Measurements from ENCODE around the gene TMIGD3. TPM values are rescaled to one million over a fixed set of nuclear protein-coding genes. Genes with fewer than 3 reads are reported as not detected.
A peak's percentile ranks its signal among the peaks of the same experiment; 100 is the strongest.

The TMIGD3 gene
- total RNA-seq, 6 experiments from 2014 or later = 2.4 to 9.7 (median 5.8) TPM

DNA sequence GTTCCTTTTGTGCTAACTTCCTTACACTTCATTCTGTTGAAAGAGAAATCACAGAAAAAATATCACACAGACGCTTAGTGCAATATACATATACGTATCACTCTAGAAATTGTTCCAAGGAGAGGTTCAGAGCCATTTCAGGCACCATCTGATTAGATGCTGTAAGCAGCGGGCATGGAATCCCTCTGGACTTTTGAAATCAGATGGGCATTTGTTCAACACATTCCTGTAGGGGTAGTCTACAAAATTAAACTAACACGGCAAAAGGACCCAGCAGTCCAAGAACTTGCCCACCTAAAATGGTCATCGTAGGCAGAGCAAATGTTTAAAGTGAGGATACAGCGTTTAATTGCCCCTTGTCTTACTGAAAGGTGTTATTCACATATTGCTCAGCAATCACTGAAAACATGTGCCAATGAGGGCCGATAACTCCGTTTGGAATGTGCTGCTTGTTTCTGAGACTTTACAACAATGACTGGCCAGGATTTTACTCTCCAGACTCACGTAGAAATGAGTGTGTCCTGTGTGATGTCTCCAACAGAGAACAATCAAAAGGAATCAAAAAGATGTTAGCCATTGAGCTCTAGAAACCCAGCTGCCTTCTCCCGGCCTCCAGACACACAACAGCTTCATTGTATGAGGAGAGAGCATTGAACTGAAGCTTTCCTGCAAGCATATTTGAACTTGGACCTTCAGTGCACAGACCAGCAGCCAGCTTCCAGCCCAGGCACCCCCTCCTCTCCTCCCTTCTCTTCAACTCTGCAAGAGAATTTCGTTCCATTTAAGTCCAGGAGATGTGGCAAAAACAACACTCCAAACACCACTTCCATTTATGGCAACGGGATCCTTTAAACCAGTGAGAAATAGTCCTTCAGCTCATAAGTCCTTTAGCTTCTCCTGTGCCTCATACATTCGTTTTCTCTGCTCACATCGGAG is 32.1 kb upstream of the TMIGD3 start:
- Histone ChIP-seq H3K27me3 (no peaks in the 10 kb centered on the region), H3K27ac (peak overlapping the region in 1 of 3 donors; percentile 56), H3K36me3 (no peaks in the 10 kb centered on the region), H3K4me1 (peaks cover 0 to 17% (median 7%) of the 10 kb centered on the region in 4 donors), H3K4me3 (peak overlapping the region in 1 of 3 donors; percentile 18), H3K9me3 (no peaks in the 10 kb centered on the region)
- ATAC-seq (peak; percentile 84 to 92 (median 88)), DNase-seq (peak in 2 of 3 donors; percentile 54 to 62)
- TF ChIP-seq, protein P1, sequence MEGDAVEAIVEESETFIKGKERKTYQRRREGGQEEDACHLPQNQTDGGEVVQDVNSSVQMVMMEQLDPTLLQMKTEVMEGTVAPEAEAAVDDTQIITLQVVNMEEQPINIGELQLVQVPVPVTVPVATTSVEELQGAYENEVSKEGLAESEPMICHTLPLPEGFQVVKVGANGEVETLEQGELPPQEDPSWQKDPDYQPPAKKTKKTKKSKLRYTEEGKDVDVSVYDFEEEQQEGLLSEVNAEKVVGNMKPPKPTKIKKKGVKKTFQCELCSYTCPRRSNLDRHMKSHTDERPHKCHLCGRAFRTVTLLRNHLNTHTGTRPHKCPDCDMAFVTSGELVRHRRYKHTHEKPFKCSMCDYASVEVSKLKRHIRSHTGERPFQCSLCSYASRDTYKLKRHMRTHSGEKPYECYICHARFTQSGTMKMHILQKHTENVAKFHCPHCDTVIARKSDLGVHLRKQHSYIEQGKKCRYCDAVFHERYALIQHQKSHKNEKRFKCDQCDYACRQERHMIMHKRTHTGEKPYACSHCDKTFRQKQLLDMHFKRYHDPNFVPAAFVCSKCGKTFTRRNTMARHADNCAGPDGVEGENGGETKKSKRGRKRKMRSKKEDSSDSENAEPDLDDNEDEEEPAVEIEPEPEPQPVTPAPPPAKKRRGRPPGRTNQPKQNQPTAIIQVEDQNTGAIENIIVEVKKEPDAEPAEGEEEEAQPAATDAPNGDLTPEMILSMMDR (IDR thresholded peaks at IDR 0.05) = no peak
- TF ChIP-seq POLR2A (IDR thresholded peaks at IDR 0.05) = no peak
- intact Hi-C loops (cut with DNase I) = no loop called here
- 27% methylated on average over 14 of the region's 14 CpGs for WGBS (ENCODE audit: insufficient coverage, low coverage, low lambda C conversion rate, missing lambda C conversion rate)

DNA sequence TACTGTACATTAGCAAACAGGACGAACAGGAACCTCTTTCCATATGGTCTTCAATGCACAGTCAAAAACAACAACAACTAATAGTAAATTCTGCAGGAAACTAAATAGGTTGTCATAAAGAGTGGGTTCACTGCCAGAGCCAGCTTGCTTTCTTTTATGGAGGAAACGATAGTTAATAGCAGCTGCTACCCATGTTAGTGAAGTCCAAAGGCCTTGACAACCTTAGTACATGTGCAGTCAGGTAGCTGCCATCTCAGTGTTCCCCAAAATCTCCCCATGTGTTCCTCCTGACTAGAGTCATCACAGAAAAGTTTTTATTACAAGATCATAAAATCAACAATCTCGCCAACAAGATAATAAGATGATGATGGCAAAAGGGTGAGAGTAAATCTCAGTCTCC is 16.6 kb upstream of the TMIGD3 start:
- no peak for ATAC-seq
- H3K36me3 ChIP-seq = no peaks in the 10 kb centered on the region

DNA sequence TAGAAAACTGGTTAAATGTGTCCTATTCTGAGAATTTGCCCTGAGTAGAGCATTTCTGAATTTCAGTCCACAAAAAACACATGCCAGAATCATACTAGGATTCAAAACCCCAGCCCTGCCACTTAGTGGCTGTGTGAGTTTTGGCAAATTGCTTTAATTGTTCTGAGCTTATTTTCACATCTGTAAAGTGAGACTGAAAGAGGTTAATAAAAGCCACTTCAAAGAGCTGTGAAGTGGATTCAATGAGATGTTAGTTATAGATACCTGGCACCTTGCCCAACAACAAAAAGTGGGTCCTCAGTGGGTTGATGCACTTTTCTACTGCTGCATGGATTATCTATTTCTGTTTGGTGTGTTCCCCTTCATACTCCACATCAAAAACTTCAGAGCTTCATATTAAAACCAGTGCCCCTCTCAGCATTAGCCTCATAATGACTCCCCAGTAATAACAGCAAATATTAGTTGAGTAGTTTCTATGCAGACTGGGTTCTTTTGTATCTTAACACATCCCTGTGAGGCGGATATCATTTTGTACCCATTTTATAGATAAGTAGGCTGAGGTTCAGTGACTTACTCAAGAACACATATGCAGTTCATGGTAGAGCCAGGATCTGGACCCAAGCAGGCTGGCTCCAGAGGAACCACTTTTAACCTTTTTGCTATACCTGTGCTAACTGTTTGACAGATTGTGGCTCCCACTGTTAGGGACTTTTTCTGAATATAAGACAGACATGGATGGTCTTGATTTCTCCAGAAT is 14.2 kb upstream of the TMIGD3 start:
- 100% methylated on average over 1 of the region's 1 CpG for WGBS (ENCODE audit: insufficient coverage, low coverage, low lambda C conversion rate, missing lambda C conversion rate)
- ATAC-seq = no peak
- intact Hi-C loops (cut with DNase I) = no loop called here

More for the DNA sequence above, 16.6 kb upstream of the TMIGD3 start:
- WGBS (ENCODE audit: insufficient coverage, low coverage, low lambda C conversion rate, missing lambda C conversion rate) = 96% methylated on average over 3 of the region's 3 CpGs
- DNase-seq = no peak
- no peaks in the 10 kb centered on the region for H3K27me3 ChIP-seq
- no peak overlapping the region for H3K4me3 ChIP-seq
- intact Hi-C loops (cut with DNase I) = no loop called here
- H3K4me1 ChIP-seq = no peaks in the 10 kb centered on the region
- no peaks in the 10 kb centered on the region for H3K9me3 ChIP-seq
- no peak overlapping the region for H3K27ac ChIP-seq
- no peak for TF ChIP-seq POLR2A (IDR thresholded peaks at IDR 0.05)
- TF ChIP-seq, protein P1 (IDR thresholded peaks at IDR 0.05) = no peak

DNA sequence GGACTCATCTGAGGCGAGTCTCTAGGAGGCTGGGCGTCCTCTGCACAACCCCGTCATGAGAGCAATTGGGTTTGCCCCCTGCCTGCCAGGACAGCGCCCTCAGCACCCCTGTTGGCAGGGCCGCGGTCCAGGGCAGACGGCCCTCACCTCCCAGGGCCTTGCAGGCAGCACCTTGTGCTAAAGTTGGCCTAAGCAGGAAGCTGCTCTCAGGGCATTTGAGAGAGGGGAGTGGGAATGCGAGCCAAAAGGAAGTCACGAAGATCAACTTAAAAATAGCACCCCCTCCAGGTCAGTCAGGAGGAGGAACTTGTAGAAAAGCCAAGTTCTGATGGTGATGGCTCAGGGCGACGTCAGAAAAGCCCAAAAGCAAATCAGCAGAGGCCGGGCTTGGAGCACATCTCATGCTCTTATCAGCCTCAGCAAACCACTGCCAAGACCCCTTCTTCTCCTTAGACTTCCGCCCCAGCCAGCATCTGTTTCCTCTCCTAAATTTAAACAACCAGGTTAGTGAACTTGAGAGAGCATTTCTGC is 12.6 kb upstream of the TMIGD3 start:
- Histone ChIP-seq H3K36me3 (no peaks in the 10 kb centered on the region), H3K4me1 (peaks cover 0 to 4% (median 0%) of the 10 kb centered on the region in 4 donors), H3K4me3 (peak overlapping the region in 2 of 3 donors; percentile 24 to 36), H3K27ac (peak overlapping the region; percentile 48 to 76 (median 62)), H3K9me3 (no peaks in the 10 kb centered on the region), H3K27me3 (no peaks in the 10 kb centered on the region)
- intact Hi-C loops (cut with DNase I) = no loop called here
- WGBS (ENCODE audit: insufficient coverage, low coverage, low lambda C conversion rate, missing lambda C conversion rate) = 61% methylated on average over 5 of the region's 13 CpGs
- no peak for TF ChIP-seq POLR2A (IDR thresholded peaks at IDR 0.05)
- TF ChIP-seq, protein P1 (IDR thresholded peaks at IDR 0.05) = peak in 3 of 4 donors; percentile 9 to 22 (median 13)
- DNase-seq = peak; percentile 42 to 59 (median 55)
- ATAC-seq = peak; percentile 61 to 75 (median 69)

More for the DNA sequence above, 14.2 kb upstream of the TMIGD3 start:
- no peaks in the 10 kb centered on the region for H3K27me3 ChIP-seq
- TF ChIP-seq, protein P1 (IDR thresholded peaks at IDR 0.05) = no peak
- TF ChIP-seq POLR2A (IDR thresholded peaks at IDR 0.05) = no peak
- no peak overlapping the region for H3K4me3 ChIP-seq
- no peaks in the 10 kb centered on the region for H3K36me3 ChIP-seq
- no peaks in the 10 kb centered on the region for H3K9me3 ChIP-seq
- DNase-seq = no peak
- H3K4me1 ChIP-seq = peaks cover 0 to 4% (median 0%) of the 10 kb centered on the region in 4 donors
- peak overlapping the region in 1 of 3 donors; percentile 49 for H3K27ac ChIP-seq

Data from right lobe of liver (tissue), 6 donors.